K562 (cell line): ENCODE results near the gene SCRN1. TPM values are rescaled to one million over a fixed set of nuclear protein-coding genes. Genes with fewer than 3 reads are reported as not detected.

ENCODE experiments used
- ATAC-seq: fragments of 200-7000 bp; cut with Tn5 transposase; 3 replicates; pipeline ENCODE4 v1.9.1; 2020; ENCODE audit warnings: moderate library complexity
- BruUV-seq: library from RNA; stranded (reverse); fragments of 400-500 nt; replicated peaks from 2 replicates; lab custom pipeline; 2021; lab: Mats Ljungman, UMichigan
- CTCF ChIA-PET: fragments of 300-600 bp; formaldehyde crosslinking; extraction: SDS; loops from one replicate; lab custom pipeline; 2021; ENCODE audit warnings: low intra/inter-chr PET ratio; lab: Yijun Ruan, JAX
- POLR2A ChIA-PET: fragments of 300-600, 350-650 bp; sonication (Branson Sonifier 250); formaldehyde crosslinking; extraction: SDS; loops from one replicate; lab custom pipeline; 2021; ENCODE audit warnings: antibody characterized with exemption, inconsistent platforms; lab: Yijun Ruan, JAX
- DNase-seq, 4 experiments: peaks; one replicate each; pipeline versions ENCODE4 v3.0.0 to v3.0.0-alpha.2; 2011 to 2018; ENCODE audit warnings: low spot score in 3 of 4, mixed read lengths in 3 of 4; ENCODE audit errors: extremely low read depth in 1 of 4
- FAIRE-seq: peaks from 2 replicates; lab custom pipeline; 2011; peaks lifted over from hg19 to GRCh38; lab: Jason Lieb, UNC
- H2AFZ ChIP-seq: 2 replicates; pipeline ENCODE4 v1.6.0; 2011; ENCODE audit warnings: low read depth, low read length, control low read depth, inconsistent platforms
- H3K27ac ChIP-seq: fragments of 200-600 bp; 3 replicates; pipeline ENCODE4 v1.8.0; 2011; ENCODE audit warnings: low read depth, mild to moderate bottlenecking, control low read depth, inconsistent platforms, low read length, moderate library complexity, mixed read lengths; ENCODE audit errors: extremely low read depth
- H3K27me3 ChIP-seq, 2 experiments: fragments of 300-600 bp in 1 of 2; 2 replicates in 1 of 2; 3 replicates in 1 of 2; pipeline versions ENCODE4 v1.6.0 to v1.8.0; 2011; ENCODE audit warnings: inconsistent platforms in 2 of 2, low read length in 2 of 2, mild to moderate bottlenecking in 1 of 2, mixed read lengths in 1 of 2, moderate library complexity in 1 of 2; ENCODE audit not compliant: control insufficient read depth in 2 of 2, insufficient read depth in 2 of 2
- H3K36me3 ChIP-seq: fragments of 300-600 bp; 3 replicates; pipeline ENCODE4 v1.8.0; 2011; ENCODE audit warnings: mild to moderate bottlenecking, low read length, inconsistent platforms; ENCODE audit not compliant: control insufficient read depth, insufficient read depth
- H3K4me1 ChIP-seq, 2 experiments: fragments of 200-600 bp in 1 of 2; replicated peaks in 1 of 2; 2 replicates in 1 of 2; 3 replicates in 1 of 2; pipeline versions ENCODE4 v1.5.1 to v1.8.0; 2011; ENCODE audit warnings: inconsistent platforms in 2 of 2, low read length in 2 of 2, mild to moderate bottlenecking in 1 of 2, mixed read lengths in 1 of 2, moderate library complexity in 1 of 2; ENCODE audit not compliant: control insufficient read depth in 2 of 2, insufficient read depth in 2 of 2
- H3K4me2 ChIP-seq: 2 replicates; pipeline ENCODE4 v1.6.1; 2011; ENCODE audit warnings: low read length, control low read depth, inconsistent platforms, mixed read lengths; ENCODE audit not compliant: insufficient read depth
- H3K4me3 ChIP-seq: fragments of 200-600 bp; sonication (generic), shearing (Covaris generic); 2 replicates; pipeline ENCODE4 v1.5.1; 2016; ENCODE audit warnings: control low read depth, inconsistent platforms
- H3K79me2 ChIP-seq: fragments of 200-600 bp; 3 replicates; pipeline ENCODE4 v1.8.0; 2011; ENCODE audit warnings: low read length, inconsistent platforms; ENCODE audit not compliant: control insufficient read depth, insufficient read depth
- H3K9ac ChIP-seq, 2 experiments: 2 replicates each; pipeline versions ENCODE4 v1.6.0 to v1.6.1; 2011; ENCODE audit warnings: low read depth in 2 of 2, low read length in 2 of 2, control low read depth in 1 of 2, inconsistent platforms in 1 of 2, mild to moderate bottlenecking in 1 of 2, mixed read lengths in 1 of 2; ENCODE audit not compliant: insufficient read depth in 1 of 2
- H3K9me1 ChIP-seq: one replicate; pipeline ENCODE4 v1.6.0; 2011; ENCODE audit warnings: inconsistent platforms, mild to moderate bottlenecking, low read length, moderate library complexity; ENCODE audit not compliant: control insufficient read depth, insufficient read depth
- H3K9me3 ChIP-seq: replicated peaks from 2 replicates; pipeline ENCODE4 v1.5.1; 2011; ENCODE audit warnings: low read depth, low read length, inconsistent platforms; ENCODE audit not compliant: control insufficient read depth, insufficient read depth
- H4K20me1 ChIP-seq: replicated peaks from 2 replicates; pipeline ENCODE4 v1.6.1; 2011; ENCODE audit warnings: low read length, inconsistent platforms, mixed read lengths; ENCODE audit not compliant: control insufficient read depth, insufficient read depth
- BRCA1 ChIP-seq, 2 experiments: fragments of 450-650 bp in 1 of 2; sonication (generic) in 1 of 2; formaldehyde crosslinking in 1 of 2; IDR thresholded peaks; 2 replicates each; pipeline versions ENCODE4 v1.5.0 to v1.6.1; 2017 to 2020; ENCODE audit warnings: mild to moderate bottlenecking in 1 of 2, missing genetic modification reagents in 1 of 2
- EWSR1 ChIP-seq: fragments of 450-650 bp; IDR thresholded peaks from 2 replicates; pipeline ENCODE4 v1.6.1; 2018; ENCODE audit warnings: borderline replicate concordance, mild to moderate bottlenecking, low read depth, moderate library complexity; ENCODE audit not compliant: partially characterized antibody
- GABPB1 ChIP-seq: sonication (generic); formaldehyde crosslinking; IDR thresholded peaks from 2 replicates; pipeline ENCODE4 v1.8.0; 2022; ENCODE audit warnings: mild to moderate bottlenecking, missing genetic modification reagents
- HMGXB4 ChIP-seq: sonication (generic); formaldehyde crosslinking; IDR thresholded peaks from 2 replicates; pipeline ENCODE4 v1.8.1; 2023; ENCODE audit warnings: mild to moderate bottlenecking, missing genetic modification reagents
- HNRNPUL1 ChIP-seq: fragments of 200-400 bp; formaldehyde crosslinking; IDR thresholded peaks from 2 replicates; pipeline ENCODE4 v1.6.1; 2017; ENCODE audit warnings: low read length
- KDM5B ChIP-seq: fragments of 200-600 bp; sonication (generic); IDR thresholded peaks from 2 replicates; pipeline ENCODE4 v1.6.1; 2012; ENCODE audit warnings: low read depth, mild to moderate bottlenecking, moderate library complexity, low read length, control low read depth, inconsistent platforms; ENCODE audit not compliant: insufficient replicate concordance
- KLF16 ChIP-seq: IDR thresholded peaks from 2 replicates; pipeline ENCODE4 v1.6.1; 2016; ENCODE audit warnings: antibody characterized with exemption
- NFATC3 ChIP-seq: fragments of 450-650 bp; IDR thresholded peaks from 2 replicates; pipeline ENCODE4 v1.6.1; 2017; ENCODE audit warnings: mild to moderate bottlenecking
- NFE2 ChIP-seq: IDR thresholded peaks from 2 replicates; pipeline ENCODE4 v1.6.1; 2014; ENCODE audit warnings: antibody characterized with exemption, low read depth
- NFIX ChIP-seq: fragments of 250-450 bp; sonication (Bioruptor Pico); IDR thresholded peaks from 2 replicates; pipeline ENCODE4 v1.4.0; 2020; ENCODE audit warnings: low read depth, mild to moderate bottlenecking, moderate library complexity
- POU5F1 ChIP-seq: fragments of 150-350 bp; IDR thresholded peaks from 2 replicates; pipeline ENCODE4 v1.6.1; 2014; ENCODE audit warnings: borderline replicate concordance, low read length, low read depth, mild to moderate bottlenecking; ENCODE audit not compliant: partially characterized antibody
- PRPF4 ChIP-seq: fragments of 200-400 bp; formaldehyde crosslinking; IDR thresholded peaks from one replicate; pipeline ENCODE4 v1.6.1; 2017; ENCODE audit warnings: low read length, low read depth, mild to moderate bottlenecking; ENCODE audit not compliant: insufficient read depth, poor library complexity, severe bottlenecking
- SIRT6 ChIP-seq: IDR thresholded peaks from one replicate; pipeline ENCODE4 v1.6.1; 2012; ENCODE audit warnings: low read depth, mild to moderate bottlenecking, control low read depth, inconsistent platforms, low read length, moderate library complexity
- SOX6 ChIP-seq: fragments of 450-650 bp; IDR thresholded peaks from 2 replicates; pipeline ENCODE4 v1.6.1; 2014; ENCODE audit warnings: mild to moderate bottlenecking
- STAG1 ChIP-seq: sonication (generic); formaldehyde crosslinking; IDR thresholded peaks from 2 replicates; pipeline ENCODE4 v1.5.0; 2020; ENCODE audit warnings: missing genetic modification reagents, borderline replicate concordance
- SUPT5H ChIP-seq: fragments of 450-650 bp; IDR thresholded peaks from 2 replicates; pipeline ENCODE4 v1.6.1; 2016
- YBX1 ChIP-seq: fragments of 450-650 bp; IDR thresholded peaks from 2 replicates; pipeline ENCODE4 v1.7.1; 2016; ENCODE audit warnings: mild to moderate bottlenecking
- ZKSCAN1 ChIP-seq: fragments of 150-350 bp; IDR thresholded peaks from 2 replicates; pipeline ENCODE4 v1.6.1; 2016; ENCODE audit warnings: low read depth, low read length
- ZNF12 ChIP-seq: sonication (generic); formaldehyde crosslinking; IDR thresholded peaks from 2 replicates; pipeline ENCODE4 v1.4.0; 2020; ENCODE audit warnings: mild to moderate bottlenecking, missing genetic modification reagents
- ZNF589 ChIP-seq: fragments of 200-800 bp; sonication (Bioruptor generic); IDR thresholded peaks from 2 replicates; pipeline ENCODE4 v1.6.1; 2016; ENCODE audit warnings: low read depth, missing genetic modification characterization, missing compliant biosample characterization
- ZNF79 ChIP-seq: fragments of 250-450 bp; sonication (Bioruptor Pico); IDR thresholded peaks from 2 replicates; pipeline ENCODE4 v1.4.0; 2020; ENCODE audit warnings: low read depth, mild to moderate bottlenecking, moderate library complexity
- WGBS: fragments of 100-300 bp; shearing (Covaris generic); methylation state at CpG from one replicate; pipeline ENCODE4 v1.1.6; 2016; ENCODE audit warnings: low coverage, mixed read lengths; ENCODE audit not compliant: insufficient coverage; ENCODE audit errors: missing lambda C conversion rate; 5-methylcytosine and 5-hydroxymethylcytosine counted together
- in situ Hi-C: fragments of 300-500 bp; cut with MboI; formaldehyde crosslinking; loops from 4 replicates; pipeline ENCODE4 v1.15.0; 2018; ENCODE audit warnings: inconsistent platforms, mixed read lengths
- intact Hi-C: fragments of 100-400 bp; cut with micrococcal nuclease; formaldehyde crosslinking; loops from 2 replicates; pipeline ENCODE4 v1.14.2; 2022
- polyA plus RNA-seq, 8 experiments: library from polyadenylated mRNA; depleted of rRNA in 4 of 8; stranded (reverse) in 5 of 8; unstranded in 3 of 8; fragments of >200 nt; fragmentation: Nextera tagmentation in 2 of 8; fragmentation: Illumina TruSeq in 1 of 8; extraction: Ambion mirVana in 2 of 8; extraction: Trizol in 1 of 8; gene quantifications; 2 replicates each; pipeline versions ENCODE4 v1.2.1 to v1.2.3, GENCODE V29; 2011 to 2014; ENCODE audit warnings: inconsistent platforms in 1 of 8, missing spikeins in 1 of 8
- total RNA-seq, 7 experiments: library from RNA; depleted of rRNA in 6 of 7; stranded (reverse); fragments of >200 nt in 6 of 7; fragmentation: Illumina TruSeq in 2 of 7; extraction: Trizol in 2 of 7; gene quantifications; 2 replicates each; pipeline versions ENCODE4 v1.2.1 to v1.2.3, GENCODE V29; 2011 to 2021; ENCODE audit warnings: low replicate concordance in 1 of 7
- TF ChIP-seq, protein P1 (sequence below): sonication (generic); formaldehyde crosslinking; IDR thresholded peaks from 2 replicates; pipeline ENCODE4 v1.9.0; 2022; ENCODE audit warnings: mild to moderate bottlenecking, missing genetic modification reagents

The SCRN1 gene
- total and polyA plus RNA-seq, 9 of the 15 experiments (the other 6 are each of a cell fraction or from before 2014, with no cell fraction given): 0.13 to 1.4 (median 0.20) TPM

GRCh38 chr7:29975561-29975960 lies 14.0 kb downstream of the SCRN1 start (continued):
- TF ChIP-seq HNRNPUL1 (no peak), BRCA1 (IDR thresholded peaks at IDR 0.05) (no peak), BRCA1 (CRISPR knock-in tag; IDR thresholded peaks at IDR 0.05) (no peak), NFIX (CRISPR knock-in tag) (no peak), ZNF12 (no peak), SUPT5H (no peak), ZNF589 (CRISPR knock-in tag) (no peak), HMGXB4 (CRISPR knock-in tag) (no peak), SOX6 (no peak), STAG1 (CRISPR knock-in tag) (no peak), EWSR1 (no peak), ZNF79 (CRISPR knock-in tag) (no peak)

GRCh38 chr7:29974286-29974685 lies 15.3 kb downstream of the SCRN1 start:
- Histone ChIP-seq H4K20me1 (no peaks in the 10 kb centered on the region), H3K4me2 (no peak overlapping the region), H3K4me1 (no peaks in the 10 kb centered on the region), H3K9me1 (no peaks in the 10 kb centered on the region), H3K4me3 (no peak overlapping the region), H3K27me3 (peaks cover 0 to 5% of the 10 kb centered on the region in 2 experiments; a peak in 2 of 5 replicates), H3K36me3 (no peaks in the 10 kb centered on the region), H3K9me3 (no peaks in the 10 kb centered on the region), H2AFZ (no peak overlapping the region), H3K79me2 (no peaks in the 10 kb centered on the region), H3K9ac (no peak overlapping the region), H3K27ac (no peak overlapping the region)
- ChIA-PET POLR2A (no interaction called here), CTCF (no interaction called here)
- 2% methylated on average over 3 of the region's 3 CpGs for WGBS
- no TSS peak for BruUV-seq
- in situ Hi-C loops: no loop called here
- ATAC-seq: no peak
- no peak for DNase-seq
- intact Hi-C loops: no loop called here
- TF ChIP-seq NFATC3 (no peak), POU5F1 (no peak), SIRT6 (no peak), KDM5B (no peak), YBX1 (no peak), KLF16 (no peak), PRPF4 (no peak), ZKSCAN1 (no peak), NFE2 (no peak), GABPB1 (CRISPR knock-in tag) (no peak)
- TF ChIP-seq, protein P1, sequence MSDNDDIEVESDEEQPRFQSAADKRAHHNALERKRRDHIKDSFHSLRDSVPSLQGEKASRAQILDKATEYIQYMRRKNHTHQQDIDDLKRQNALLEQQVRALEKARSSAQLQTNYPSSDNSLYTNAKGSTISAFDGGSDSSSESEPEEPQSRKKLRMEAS (CRISPR knock-in tag): no peak
- no peak for FAIRE-seq
